ENCODE data around the gene WNT8A.

The WNT8A gene

GRCh38 chr5:138129347-138129746 lies 45.5 kb downstream of the WNT8A start:
- H3K4me3 ChIP-seq (ENCODE audit: low read depth, low read length) = no peak overlapping the region

GRCh38 chr5:138132543-138132942 lies 48.7 kb downstream of the WNT8A start:
- no peak for DNase-seq (ENCODE audit: low read depth)
- H3K4me3 ChIP-seq (ENCODE audit: low read depth, low read length) = no peak overlapping the region

More at GRCh38 chr5:138129347-138129746, 45.5 kb downstream of the WNT8A start:
- DNase-seq (ENCODE audit: low read depth) = no peak

- peak within 1 kb of the TSS; percentile 55 for H3K4me3 ChIP-seq (ENCODE audit: low read depth, low read length)
- peak; percentile 24 for DNase-seq (ENCODE audit: low read depth)
Measured at GRCh38 chr5:138138949-138139780, 55.3 kb downstream of the WNT8A start, which contains the start of gene NME5. Gene NME5 (minus strand): TSS chr5:138139428. CDS start chr5:138138780, 648 bp downstream.

- no peak for DNase-seq (ENCODE audit: low read depth)
- no peak overlapping the region for H3K4me3 ChIP-seq (ENCODE audit: low read depth, low read length)
Measured at GRCh38 chr5:138139781-138140090, 55.9 kb downstream of the WNT8A start.

- no peak overlapping the region for H3K4me3 ChIP-seq (ENCODE audit: low read depth, low read length)
Measured at GRCh38 chr5:138140268-138140667, 56.4 kb downstream of the WNT8A start.

More at GRCh38 chr5:138140268-138140667, 56.4 kb downstream of the WNT8A start:
- DNase-seq (ENCODE audit: low read depth) = no peak

Data from skeletal muscle cell (primary cell).